Endothelial cell of umbilical vein (primary cell): ENCODE data around the gene TUBB4B.

Source experiments
- CTCF ChIP-seq, 2 donors: IDR thresholded peaks; 1 replicate in 1 of 2; 2 replicates in 1 of 2; pipeline ENCODE4 v1.5.1; 2011; ENCODE audit warnings: low read length in 2 of 2, mild to moderate bottlenecking in 2 of 2, moderate library complexity in 2 of 2, control low read depth in 1 of 2, inconsistent platforms in 1 of 2, low read depth in 1 of 2; ENCODE audit not compliant: insufficient read depth in 1 of 2; ENCODE audit errors: extremely low read depth in 1 of 2
- EZH2 ChIP-seq: IDR thresholded peaks from 2 replicates; pipeline ENCODE4 v1.6.1; 2012; ENCODE audit warnings: borderline replicate concordance, low read depth, mild to moderate bottlenecking, moderate library complexity, low read length, inconsistent platforms; ENCODE audit not compliant: severe bottlenecking
- FOS ChIP-seq: IDR thresholded peaks from 2 replicates; pipeline ENCODE4 v1.6.1; 2011; ENCODE audit warnings: mild to moderate bottlenecking, low read length, moderate library complexity, borderline replicate concordance; ENCODE audit not compliant: insufficient read depth
- JUN ChIP-seq: IDR thresholded peaks from 2 replicates; pipeline ENCODE4 v1.6.1; 2011; ENCODE audit warnings: borderline replicate concordance, low read depth; ENCODE audit not compliant: insufficient read length, insufficient read depth
- MAX ChIP-seq: IDR thresholded peaks from 2 replicates; pipeline ENCODE4 v1.6.1; 2011; ENCODE audit not compliant: insufficient read depth, insufficient read length
- POLR2A ChIP-seq: IDR thresholded peaks from 2 replicates; pipeline ENCODE4 v1.6.1; 2012; ENCODE audit warnings: low read depth, mild to moderate bottlenecking, control low read depth, low read length
- POLR2AphosphoS5 ChIP-seq: IDR thresholded peaks from 2 replicates; pipeline ENCODE4 v1.6.1; 2012; ENCODE audit warnings: low read depth, mild to moderate bottlenecking, control low read depth, low read length, moderate library complexity; ENCODE audit not compliant: insufficient read depth

- TF ChIP-seq POLR2A (peak; percentile 99), CTCF (IDR thresholded peaks at IDR 0.05; ENCODE audit: extremely low read depth in 1 of 2, insufficient read depth in 1 of 2, low read depth in 1 of 2, low read length in 2 of 2) (no peak), JUN (no peak), MAX (no peak), EZH2 (no peak), FOS (no peak), POLR2AphosphoS5 (peak; percentile 100)
Observed at GRCh38 chr9:137240841-137241489, at the start of gene TUBB4B.
